OCI-LY7 (cell line): ENCODE results near the gene FAM120C. TPM values are rescaled to one million over a fixed set of nuclear protein-coding genes. Genes with fewer than 3 reads are reported as not detected.

Experiments used
- BruUV-seq: library from RNA; stranded (reverse); fragments of 400-500 nt; replicated peaks from 2 replicates; lab custom pipeline; 2021; lab: Mats Ljungman, UMichigan
- CTCF ChIA-PET: fragments of 300-600 bp; sonication (Branson Sonifier 250); formaldehyde crosslinking; loops from one replicate; lab custom pipeline; 2022; ENCODE audit warnings: antibody characterized with exemption; ENCODE audit not compliant: unreplicated experiment; lab: Charles Lee
- POLR2A ChIA-PET: fragments of 300-600 bp; sonication (Branson Sonifier 250); formaldehyde crosslinking; loops from one replicate; lab custom pipeline; 2022; ENCODE audit warnings: antibody characterized with exemption; lab: Charles Lee
- DNase-seq: peaks from one replicate; pipeline ENCODE4 v3.0.0-alpha.2; 2015; ENCODE audit warnings: low spot score
- H2AFZ ChIP-seq: fragments of 200-600 bp; sonication (generic), shearing (Covaris generic); 2 replicates; pipeline ENCODE4 v1.6.1; 2014; ENCODE audit warnings: mild to moderate bottlenecking, antibody characterized with exemption, low read length, moderate library complexity
- H3K27ac ChIP-seq: fragments of 200-600 bp; sonication (generic); 2 replicates; pipeline ENCODE4 v1.5.1; 2014; ENCODE audit warnings: mixed run types, low read depth, mild to moderate bottlenecking, moderate library complexity, low read length, inconsistent platforms; ENCODE audit not compliant: poor library complexity, severe bottlenecking
- H3K36me3 ChIP-seq: fragments of 200-600 bp; sonication (generic); 2 replicates; pipeline ENCODE4 v1.6.1; 2014; ENCODE audit warnings: mild to moderate bottlenecking, antibody characterized with exemption, low read length, moderate library complexity, mixed read lengths; ENCODE audit not compliant: insufficient read depth
- H3K4me1 ChIP-seq: fragments of 200-600 bp; sonication (generic); 2 replicates; pipeline ENCODE4 v1.5.1; 2014; ENCODE audit warnings: mild to moderate bottlenecking, low read length; ENCODE audit not compliant: insufficient read depth, poor library complexity, severe bottlenecking
- H3K4me2 ChIP-seq: fragments of 200-600 bp; sonication (generic); 2 replicates; pipeline ENCODE4 v1.6.1; 2014; ENCODE audit warnings: mild to moderate bottlenecking, low read length
- H3K4me3 ChIP-seq: fragments of 200-600 bp; sonication (generic); 2 replicates; pipeline ENCODE4 v1.5.1; 2014; ENCODE audit warnings: mild to moderate bottlenecking, low read depth, low read length; ENCODE audit not compliant: poor library complexity, severe bottlenecking
- H3K79me2 ChIP-seq: fragments of 200-600 bp; sonication (generic); 2 replicates; pipeline ENCODE4 v1.6.1; 2016; ENCODE audit warnings: low read depth, mild to moderate bottlenecking, low read length, moderate library complexity, mixed read lengths; ENCODE audit not compliant: insufficient read depth
- H3K9me2 ChIP-seq: fragments of 200-600 bp; sonication (generic); 2 replicates; pipeline ENCODE4 v1.6.1; 2016; ENCODE audit warnings: mild to moderate bottlenecking, low read length, mixed read lengths; ENCODE audit not compliant: insufficient read depth
- H3K9me3 ChIP-seq: fragments of 200-600 bp; sonication (generic); 2 replicates; pipeline ENCODE4 v1.6.1; 2014; ENCODE audit warnings: mild to moderate bottlenecking, mixed run types, low read length, mixed read lengths
- H4K20me1 ChIP-seq: fragments of 200-600 bp; sonication (generic); 2 replicates; pipeline ENCODE4 v1.6.1; 2014; ENCODE audit warnings: mild to moderate bottlenecking, antibody characterized with exemption, low read length, moderate library complexity, mixed read lengths; ENCODE audit not compliant: insufficient read depth
- EZH2phosphoT487 ChIP-seq: fragments of 200-600 bp; sonication (generic); IDR thresholded peaks from 2 replicates; pipeline ENCODE4 v1.6.1; 2018; ENCODE audit warnings: low read depth, borderline replicate concordance, mild to moderate bottlenecking, mixed run types, antibody characterized with exemption, low read length, moderate library complexity, mixed read lengths
- intact Hi-C: fragments of 100-400 bp; cut with micrococcal nuclease; formaldehyde crosslinking; loops from one replicate; pipeline ENCODE4 v1.10.0; 2022; ENCODE audit not compliant: unreplicated experiment
- total RNA-seq, 2 experiments: library from RNA; depleted of rRNA in 1 of 2; stranded (reverse); fragments of >200 nt in 1 of 2; shearing (Covaris generic) in 1 of 2; gene quantifications; 2 replicates each; pipeline ENCODE4 v1.2.3, GENCODE V29; 2014 to 2022
- TF ChIP-seq, protein P1 (sequence below): fragments of 200-600 bp; sonication (generic); conservative IDR thresholded peaks from 2 replicates; pipeline ENCODE4 v1.5.1; 2014; ENCODE audit warnings: mild to moderate bottlenecking, antibody characterized with exemption, low read length, moderate library complexity, mixed read lengths

Gene FAM120C
- total RNA-seq, 2 experiments from 2014 or later = 21.4 to 22.2 TPM

DNA sequence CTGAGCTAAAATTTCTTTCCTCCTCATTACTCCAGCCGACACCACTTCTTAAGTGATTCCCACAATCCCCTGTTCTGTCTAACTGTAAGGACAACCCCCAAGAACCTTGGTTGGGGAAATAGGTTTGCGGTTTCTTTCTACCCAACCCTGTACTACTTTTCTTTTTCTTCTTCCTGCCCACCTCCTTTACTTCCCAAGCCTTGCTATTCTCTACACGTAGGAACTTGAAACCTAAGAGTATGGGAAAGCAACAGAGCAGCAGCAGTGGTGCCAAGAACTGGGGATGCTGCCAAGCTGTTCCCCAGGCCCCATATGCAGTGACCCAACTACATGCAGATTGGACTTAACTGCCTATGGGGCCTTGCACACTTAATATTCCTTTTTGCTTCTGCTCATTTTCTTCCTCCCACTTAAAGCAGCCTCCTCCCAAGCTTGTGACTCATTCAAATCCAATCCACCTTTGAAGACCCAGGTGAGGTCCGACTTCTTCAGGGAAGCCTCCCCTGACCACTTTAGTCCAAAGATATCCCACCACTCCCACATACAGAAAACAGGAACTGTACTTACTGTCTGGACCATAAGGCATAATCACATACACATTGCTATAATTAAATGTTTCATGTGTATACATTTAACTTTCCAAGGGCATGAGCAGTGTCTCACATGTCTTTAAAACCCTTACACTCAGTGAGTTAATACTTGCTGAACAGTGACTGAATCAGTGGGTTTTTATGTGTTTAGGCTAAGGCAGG is 1.7 kb downstream of the FAM120C start:
- Histone ChIP-seq H4K20me1 (peaks cover 21% of the 10 kb centered on the region), H3K36me3 (peaks cover 56% of the 10 kb centered on the region), H3K9me2 (no peaks in the 10 kb centered on the region), H3K79me2 (peaks cover 64% of the 10 kb centered on the region), H3K27ac (no peak overlapping the region), H3K4me2 (peak overlapping the region; percentile 96), H2AFZ (no peak overlapping the region), H3K9me3 (no peaks in the 10 kb centered on the region), H3K4me1 (peaks cover 28% of the 10 kb centered on the region), H3K4me3 (peak overlapping the region; percentile 96)
- TF ChIP-seq, protein P1, sequence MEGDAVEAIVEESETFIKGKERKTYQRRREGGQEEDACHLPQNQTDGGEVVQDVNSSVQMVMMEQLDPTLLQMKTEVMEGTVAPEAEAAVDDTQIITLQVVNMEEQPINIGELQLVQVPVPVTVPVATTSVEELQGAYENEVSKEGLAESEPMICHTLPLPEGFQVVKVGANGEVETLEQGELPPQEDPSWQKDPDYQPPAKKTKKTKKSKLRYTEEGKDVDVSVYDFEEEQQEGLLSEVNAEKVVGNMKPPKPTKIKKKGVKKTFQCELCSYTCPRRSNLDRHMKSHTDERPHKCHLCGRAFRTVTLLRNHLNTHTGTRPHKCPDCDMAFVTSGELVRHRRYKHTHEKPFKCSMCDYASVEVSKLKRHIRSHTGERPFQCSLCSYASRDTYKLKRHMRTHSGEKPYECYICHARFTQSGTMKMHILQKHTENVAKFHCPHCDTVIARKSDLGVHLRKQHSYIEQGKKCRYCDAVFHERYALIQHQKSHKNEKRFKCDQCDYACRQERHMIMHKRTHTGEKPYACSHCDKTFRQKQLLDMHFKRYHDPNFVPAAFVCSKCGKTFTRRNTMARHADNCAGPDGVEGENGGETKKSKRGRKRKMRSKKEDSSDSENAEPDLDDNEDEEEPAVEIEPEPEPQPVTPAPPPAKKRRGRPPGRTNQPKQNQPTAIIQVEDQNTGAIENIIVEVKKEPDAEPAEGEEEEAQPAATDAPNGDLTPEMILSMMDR = no peak
- no peak for TF ChIP-seq EZH2phosphoT487
- intact Hi-C loops = loop anchor here (5.0 kb wide), 1 partner anchor 351 kb away; the partner anchor contains the start of gene GNL3L
- no peak for DNase-seq
- CTCF ChIA-PET = no interaction called here
- BruUV-seq = no TSS peak
- POLR2A ChIA-PET = no interaction called here

DNA sequence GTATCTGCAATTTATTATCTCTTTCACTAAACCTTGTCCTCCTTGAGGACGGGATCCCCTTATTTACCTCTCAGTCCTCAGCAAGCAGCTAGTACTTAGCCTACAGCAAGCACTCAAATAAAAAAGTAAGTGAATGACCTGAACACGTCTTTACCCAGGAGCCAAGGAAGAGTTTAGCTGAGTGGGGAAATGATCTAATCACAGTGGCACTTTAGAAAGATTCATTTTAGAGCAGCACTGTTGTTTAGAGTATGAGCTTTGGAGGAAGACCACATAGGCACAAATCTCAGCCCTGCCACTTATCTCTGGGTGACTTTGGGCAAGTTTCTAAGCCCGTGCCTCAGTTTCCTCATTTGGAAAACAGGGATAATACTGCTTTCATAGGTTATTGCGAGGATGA is 2.7 kb downstream of the FAM120C start:
- POLR2A ChIA-PET = interaction anchor here (0.5 kb wide), 1 partner anchor 284 kb away, joined by 3 read pairs; no protein-coding TSS in a partner anchor
- Histone ChIP-seq H2AFZ (no peak overlapping the region), H3K9me3 (no peaks in the 10 kb centered on the region), H3K4me1 (peaks cover 28% of the 10 kb centered on the region), H4K20me1 (peaks cover 21% of the 10 kb centered on the region), H3K27ac (no peak overlapping the region), H3K9me2 (no peaks in the 10 kb centered on the region), H3K4me2 (peak overlapping the region; percentile 96), H3K36me3 (peaks cover 66% of the 10 kb centered on the region), H3K79me2 (peaks cover 74% of the 10 kb centered on the region), H3K4me3 (peak overlapping the region; percentile 96)
- intact Hi-C loops = loop anchor here (5.0 kb wide), 1 partner anchor 352 kb away; the partner anchor contains the start of gene GNL3L
- no peak for DNase-seq
- CTCF ChIA-PET = no interaction called here
- TF ChIP-seq EZH2phosphoT487 = no peak
- TF ChIP-seq, protein P1 = no peak
- BruUV-seq = no TSS peak
